Activated effector memory CD4-positive, alpha-beta T cell treated with Interleukin-2 at 50 U/mL for 16 hours (primary cell): ENCODE results near the gene CELF3.
"Not testable (repeated sequence)": the region's sequence is repeated elsewhere in the genome, so short reads cannot be mapped to it uniquely, and the experiment has no call there.

Source experiments
- DNase-seq: peaks from one replicate; pipeline ENCODE4 v3.0.0-alpha.2; 2020

Gene CELF3

GRCh38 chr1:151716771-151717631 lies at the start of gene CELF3:
Gene CELF3, minus strand, starts transcription at chr1:151716803. Its CDS starts 783 bp downstream, at chr1:151716020.
- DNase-seq = no peak

DNA sequence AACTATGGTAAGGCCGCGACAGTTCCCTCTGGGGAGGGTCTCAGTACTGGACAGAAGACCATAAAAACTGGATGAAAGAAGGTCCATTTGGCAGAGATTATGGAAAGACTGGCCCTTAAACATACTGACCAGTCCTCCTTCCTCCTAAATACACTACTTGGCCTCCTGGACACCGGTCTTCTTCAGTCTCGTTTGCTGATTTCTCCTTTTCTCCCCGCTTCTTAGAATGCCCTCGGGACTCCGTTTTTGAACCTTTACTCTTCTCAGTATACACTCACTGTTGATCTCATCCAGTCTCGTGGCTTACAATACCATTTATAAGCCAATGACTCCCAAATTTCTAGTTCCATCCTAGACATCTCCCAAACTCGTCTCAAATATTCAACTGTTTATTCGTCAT lies 47.4 kb upstream of the CELF3 start:
- no peak for DNase-seq

GRCh38 chr1:151762941-151763921 lies 46.6 kb upstream of the CELF3 start, which contains the start of gene MRPL9:
Gene MRPL9, minus strand, starts transcription at chr1:151763496. Its CDS starts 17 bp downstream, at chr1:151763479.
- DNase-seq = peak; percentile 79

GRCh38 chr1:151760597-151761385 lies 44.2 kb upstream of the CELF3 start:
- DNase-seq = no peak

DNA sequence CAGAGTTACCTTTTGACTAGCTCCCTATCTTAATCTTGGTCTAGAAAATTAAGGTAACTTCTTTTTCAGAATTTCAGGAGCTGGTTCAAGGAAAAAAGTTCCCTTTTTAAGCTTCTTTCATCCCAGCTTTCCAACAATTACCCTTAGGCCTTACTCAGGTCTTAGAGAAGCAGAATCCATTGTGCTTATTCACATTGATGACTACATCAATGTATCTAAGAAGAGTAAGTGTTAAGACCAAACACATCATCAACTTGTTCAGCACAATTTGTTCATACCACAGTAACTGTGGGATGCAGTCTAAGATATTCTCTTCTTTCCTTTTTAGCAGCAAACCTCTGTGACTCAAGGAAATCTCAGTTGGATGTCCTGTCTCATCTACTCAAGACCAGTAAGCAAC lies 42.6 kb upstream of the CELF3 start:
- no peak for DNase-seq

DNA sequence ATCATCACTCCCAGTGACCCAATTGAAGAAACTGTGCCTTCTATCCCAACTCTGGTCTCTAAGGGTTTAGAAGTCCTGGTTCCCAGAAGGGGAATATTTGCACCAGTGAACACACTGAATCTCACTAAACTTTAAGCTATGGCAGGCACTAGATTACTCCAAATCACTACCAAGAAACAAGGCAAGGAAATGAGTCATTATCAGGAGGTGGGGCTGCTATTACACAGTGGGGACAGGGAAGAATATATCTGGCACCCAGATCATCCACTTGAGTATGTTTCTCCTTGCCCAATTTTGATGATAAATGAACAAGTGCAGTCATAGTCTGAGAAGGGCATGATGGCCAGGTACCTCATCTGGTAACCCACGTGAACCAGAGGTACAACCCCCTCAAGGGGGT lies 39.7 kb upstream of the CELF3 start:
- DNase-seq = no peak

- no peak for DNase-seq
Measured at GRCh38 chr1:151741516-151741915, 24.9 kb upstream of the CELF3 start.

DNA sequence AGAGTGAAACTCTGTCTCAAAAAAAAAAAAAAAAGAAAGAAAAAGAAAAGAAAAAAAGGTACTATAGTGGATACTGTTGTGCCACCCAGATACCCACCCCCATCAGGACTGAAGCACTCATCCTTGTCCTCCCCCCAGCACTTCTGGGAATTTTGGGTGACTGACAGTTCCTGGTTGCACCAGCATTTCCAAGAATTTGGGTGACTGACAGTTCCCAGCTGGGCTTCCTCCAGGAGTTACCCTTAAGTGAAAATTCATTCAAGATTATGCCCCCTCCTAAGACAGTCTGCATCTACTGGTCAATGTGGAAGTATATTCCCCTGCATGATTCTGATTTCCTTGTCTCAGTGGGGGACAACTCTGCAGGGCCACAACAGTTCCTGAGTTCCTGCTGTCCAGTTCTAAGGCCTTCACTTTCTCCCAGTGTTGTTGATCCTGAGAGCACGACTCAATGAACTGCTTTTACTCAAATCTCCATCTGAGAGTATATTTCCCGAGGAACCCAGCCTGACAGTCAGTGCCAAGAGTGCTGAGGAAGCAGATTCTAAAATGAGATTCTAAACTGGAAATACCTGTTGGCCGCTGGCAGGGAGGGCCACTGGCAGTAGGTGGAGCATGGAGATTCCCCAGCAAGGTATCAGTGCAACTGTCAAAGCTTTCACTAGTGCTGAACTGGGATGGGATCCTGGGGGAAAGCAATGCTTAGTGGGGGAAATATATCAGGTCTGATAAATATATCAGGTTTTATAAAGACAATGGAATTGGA lies 23.2 kb upstream of the CELF3 start:
- DNase-seq = no peak

DNA sequence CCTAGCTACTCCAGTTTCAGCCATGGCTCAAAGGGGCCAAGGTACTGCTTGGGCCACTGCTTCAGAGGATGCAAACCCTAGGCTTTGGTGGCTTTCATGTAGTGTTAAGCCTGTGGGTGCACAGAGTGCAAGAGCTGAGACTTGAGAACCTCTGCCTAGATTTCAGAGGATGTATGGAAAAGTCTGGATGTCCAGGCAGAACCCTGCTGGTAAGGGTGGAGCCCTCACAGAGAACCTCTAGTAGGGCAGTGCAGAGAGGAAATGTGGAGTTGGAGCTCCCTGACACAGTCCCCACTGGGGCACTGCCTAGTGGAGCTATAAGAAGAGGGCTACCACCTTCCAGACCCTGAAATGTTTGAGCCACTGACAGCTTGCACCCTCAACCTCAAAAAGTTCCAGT lies 20.9 kb upstream of the CELF3 start:
- DNase-seq = no peak

DNA sequence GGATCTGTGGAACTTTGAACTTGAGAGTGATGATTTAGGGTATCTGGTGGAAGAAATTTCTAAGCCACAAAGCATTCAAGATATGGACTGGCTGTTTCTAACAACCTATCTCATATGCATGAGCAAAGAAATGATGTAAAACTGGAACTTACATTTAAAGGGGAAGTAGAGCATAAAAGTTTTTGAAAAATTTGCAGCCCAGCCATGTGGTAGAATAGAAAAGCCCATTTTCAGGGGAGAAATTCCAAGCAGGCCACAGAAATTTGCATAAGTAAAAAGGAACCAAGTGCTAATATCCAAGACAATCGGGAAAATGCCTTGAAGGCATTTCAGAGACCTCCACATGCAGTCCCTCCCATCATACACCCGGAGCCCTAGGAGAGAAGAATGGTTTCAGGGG lies 20.4 kb upstream of the CELF3 start:
- no peak for DNase-seq

GRCh38 chr1:151733995-151734394 lies 17.4 kb upstream of the CELF3 start:
- not testable (repeated sequence) for DNase-seq

DNA sequence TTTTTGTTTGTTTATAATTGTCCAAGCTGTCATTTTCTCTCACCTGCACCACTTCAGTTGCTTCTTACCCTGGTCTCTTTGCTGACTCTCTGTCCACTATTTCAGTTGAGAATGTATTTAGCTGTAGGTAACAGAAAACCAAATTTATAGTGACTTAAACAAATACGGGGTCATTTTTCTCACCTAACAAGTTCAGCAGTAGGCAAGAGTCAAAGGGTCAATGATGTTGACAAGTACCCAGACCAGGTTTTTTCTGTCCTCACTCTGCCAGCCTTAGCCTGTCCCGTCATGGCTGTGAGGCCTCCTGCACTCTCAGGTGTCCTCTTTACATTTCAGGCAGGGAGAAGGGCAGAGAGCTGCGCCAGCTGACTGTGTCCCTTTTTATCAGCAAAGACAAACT lies 16.5 kb upstream of the CELF3 start:
- no peak for DNase-seq

DNA sequence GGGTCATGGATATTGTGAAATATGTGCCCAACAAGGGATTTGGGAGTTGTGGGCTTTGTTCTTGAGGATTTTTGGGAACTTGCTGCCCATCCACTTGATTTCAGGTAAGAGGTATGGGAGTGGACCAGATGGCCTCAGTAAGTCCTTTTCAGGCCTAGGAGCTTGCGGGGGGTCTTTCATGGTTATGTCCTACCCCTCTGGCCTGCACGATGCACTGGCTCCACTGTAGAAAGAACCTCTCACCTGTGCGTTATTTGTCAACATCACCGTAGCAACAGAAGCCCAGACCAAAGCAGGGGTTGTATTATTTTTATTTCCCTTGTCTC lies 13.3 kb upstream of the CELF3 start:
- no peak for DNase-seq

GRCh38 chr1:151729157-151729965 lies 12.8 kb upstream of the CELF3 start:
- no peak for DNase-seq

DNA sequence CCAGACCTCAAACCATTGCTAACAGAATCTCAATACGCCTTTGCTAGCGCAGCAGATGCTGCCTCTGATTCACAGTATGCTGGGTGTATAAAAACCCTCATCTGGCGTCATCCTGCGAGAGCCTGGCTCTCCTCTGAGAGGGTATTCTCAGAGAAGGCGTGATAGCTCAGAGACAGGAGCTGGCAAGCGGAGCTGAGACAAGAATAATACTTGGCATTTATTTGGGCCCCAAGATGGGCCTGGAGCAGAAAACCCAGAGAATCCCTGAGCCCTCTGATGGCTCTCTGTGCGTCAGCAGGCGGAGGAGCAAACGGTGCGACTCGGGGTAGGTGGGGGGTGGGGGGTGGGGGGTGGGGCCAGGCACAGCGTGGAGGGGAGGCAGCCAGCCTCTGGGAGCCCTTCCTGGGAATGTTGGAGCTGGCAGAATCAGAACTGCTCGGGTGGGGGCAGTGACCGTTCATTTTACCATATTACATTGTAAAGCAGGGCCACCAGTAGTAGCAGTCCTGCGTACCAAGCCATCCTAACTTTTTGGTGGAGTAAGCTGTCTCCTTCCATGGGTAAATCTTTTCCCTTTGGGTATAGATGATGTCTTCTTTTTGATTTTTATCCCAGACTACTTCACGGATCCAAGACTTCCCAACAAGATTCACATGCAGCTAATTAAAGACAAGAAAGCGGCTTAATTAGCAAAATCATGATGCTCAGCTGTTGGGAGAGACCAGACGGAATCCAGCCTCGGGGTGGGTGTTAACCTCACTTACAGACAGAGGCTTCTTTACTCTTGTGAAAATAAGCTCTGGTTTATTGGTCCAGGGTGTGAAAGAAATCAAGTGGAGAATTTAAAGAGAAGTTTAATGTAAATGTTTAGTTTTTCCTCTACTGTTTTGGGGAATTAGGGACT lies 11.8 kb upstream of the CELF3 start:
- DNase-seq = no peak

DNA sequence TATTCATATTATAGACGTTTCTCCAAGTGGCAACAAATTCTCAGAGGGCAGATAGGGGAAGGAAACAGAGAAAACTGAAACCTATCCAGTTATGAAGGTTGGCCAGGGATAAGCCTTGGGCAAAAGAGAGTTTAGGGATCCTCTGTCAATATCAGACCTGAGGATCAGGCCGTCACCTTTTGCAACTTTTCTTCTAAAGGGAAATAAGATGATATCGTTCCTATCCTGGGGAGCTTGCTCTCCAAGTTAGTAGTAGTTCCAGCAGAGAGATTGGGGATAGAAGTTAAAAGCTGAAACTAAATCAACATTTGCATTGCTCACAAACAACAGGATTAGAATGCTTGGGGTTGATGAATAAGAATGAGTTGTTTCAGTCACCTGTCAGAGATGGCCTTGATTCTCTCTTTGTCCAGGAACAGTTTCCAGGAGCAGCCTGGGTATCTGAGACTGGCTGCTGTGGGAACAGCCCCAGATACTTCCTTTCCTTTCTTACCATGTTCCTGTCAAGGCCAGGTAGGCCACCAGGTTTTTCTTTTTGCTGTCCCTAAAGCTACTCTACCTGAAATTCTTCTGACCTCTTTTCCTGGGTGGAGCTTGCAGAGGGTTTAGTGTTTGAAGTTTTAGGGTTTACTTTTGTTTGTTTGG lies 7.2 kb upstream of the CELF3 start:
- no peak for DNase-seq

GRCh38 chr1:151721788-151722510 lies 5.3 kb upstream of the CELF3 start:
- DNase-seq = no peak

GRCh38 chr1:151720974-151721787 lies 4.6 kb upstream of the CELF3 start, which contains the start of gene RIIAD1:
Gene RIIAD1, plus strand, starts transcription at chr1:151721522. Its CDS starts 15 bp downstream, at chr1:151721537.
- peak; percentile 32 for DNase-seq
